Glutamatergic neuron (in vitro differentiated cells): ENCODE data around the gene CATSPERZ. TPM values are rescaled to one million over a fixed set of nuclear protein-coding genes. Genes with fewer than 3 reads are reported as not detected.
A peak's percentile ranks its signal among the peaks of the same experiment; 100 is the strongest.

Experiments
- DNase-seq: peaks from one replicate; pipeline ENCODE4 v3.0.0; 2022
- H3K27ac Mint-ChIP-seq: one replicate; pipeline ENCODE4 v1.8.0; 2020; ENCODE audit warnings: mild to moderate bottlenecking, mixed read lengths, inconsistent platforms; ENCODE audit not compliant: unreplicated experiment
- H3K27me3 Mint-ChIP-seq: one replicate; pipeline ENCODE4 v1.8.0; 2020; ENCODE audit warnings: mild to moderate bottlenecking, moderate library complexity, mixed read lengths, inconsistent platforms; ENCODE audit not compliant: unreplicated experiment
- H3K36me3 Mint-ChIP-seq: one replicate; pipeline ENCODE4 v1.8.0; 2020; ENCODE audit warnings: mild to moderate bottlenecking, mixed read lengths, inconsistent platforms; ENCODE audit not compliant: unreplicated experiment
- H3K4me1 Mint-ChIP-seq: one replicate; pipeline ENCODE4 v1.8.0; 2020; ENCODE audit warnings: mild to moderate bottlenecking, low read depth, mixed read lengths, inconsistent platforms; ENCODE audit not compliant: unreplicated experiment
- H3K4me3 Mint-ChIP-seq: one replicate; pipeline ENCODE4 v1.8.0; 2020; ENCODE audit warnings: mild to moderate bottlenecking, mixed read lengths, inconsistent platforms; ENCODE audit not compliant: unreplicated experiment
- H3K9me3 Mint-ChIP-seq: one replicate; pipeline ENCODE4 v1.8.0; 2020; ENCODE audit warnings: mild to moderate bottlenecking, moderate library complexity, mixed read lengths, inconsistent platforms; ENCODE audit not compliant: unreplicated experiment
- CTCF ChIP-seq: fragments of 200-600 bp; sonication (generic); IDR thresholded peaks from one replicate; pipeline ENCODE4 v1.5.0; 2021; ENCODE audit not compliant: partially characterized antibody, unreplicated experiment
- total RNA-seq: library from RNA; stranded (reverse); fragmentation: NEBNext Ultra II Directional; extraction: Animal tissue kit (Norgen Biotek cat#: 25700); gene quantifications from one replicate; pipeline ENCODE4 v1.2.1, GENCODE V29; 2021; ENCODE audit not compliant: unreplicated experiment

Gene CATSPERZ
- total RNA-seq, 1 donor from 2014 or later = not detected

GRCh38 chr11:64284962-64285884 is 14.9 kb upstream of the CATSPERZ start, which contains the start of gene GPR137:
TSS of gene GPR137 (plus strand) at chr11:64285848. CDS start at chr11:64286525, 677 bp downstream.
- Mint-ChIP-seq H3K9me3 (peaks cover 8% of the 10 kb centered on the region), H3K27ac (peak within 1 kb of the TSS; percentile 65), H3K4me3 (peak within 1 kb of the TSS; percentile 87), H3K27me3 (peaks cover 3% of the 10 kb centered on the region), H3K36me3 (no peaks in the 10 kb centered on the region), H3K4me1 (peaks cover 8% of the 10 kb centered on the region)
- no peak for TF ChIP-seq CTCF
- DNase-seq = peak; percentile 91

- no peak for TF ChIP-seq CTCF
- Mint-ChIP-seq H3K36me3 (peaks cover 5% of the 10 kb centered on the region), H3K4me1 (peaks cover 10% of the 10 kb centered on the region), H3K27me3 (peaks cover 8% of the 10 kb centered on the region), H3K27ac (peak overlapping the region; percentile 65), H3K4me3 (peak overlapping the region; percentile 86), H3K9me3 (peaks cover 8% of the 10 kb centered on the region)
- DNase-seq = no peak
Observed at GRCh38 chr11:64285885-64286800, 14.0 kb upstream of the CATSPERZ start.

- DNase-seq = no peak
- peaks cover 6% of the 10 kb centered on the region for H3K27me3 Mint-ChIP-seq
- H3K36me3 Mint-ChIP-seq = peaks cover 5% of the 10 kb centered on the region
- H3K4me3 Mint-ChIP-seq = peak overlapping the region; percentile 86
- no peak for TF ChIP-seq CTCF
- H3K27ac Mint-ChIP-seq = peak overlapping the region; percentile 65
- peaks cover 8% of the 10 kb centered on the region for H3K9me3 Mint-ChIP-seq
- H3K4me1 Mint-ChIP-seq = peaks cover 7% of the 10 kb centered on the region
Observed at GRCh38 chr11:64286801-64287159, 13.4 kb upstream of the CATSPERZ start.

- H3K27me3 Mint-ChIP-seq = peaks cover 9% of the 10 kb centered on the region
- peaks cover 5% of the 10 kb centered on the region for H3K36me3 Mint-ChIP-seq
- H3K4me3 Mint-ChIP-seq = no peak overlapping the region
- H3K9me3 Mint-ChIP-seq = peaks cover 8% of the 10 kb centered on the region
- H3K4me1 Mint-ChIP-seq = peaks cover 7% of the 10 kb centered on the region
- H3K27ac Mint-ChIP-seq = no peak overlapping the region
- no peak for DNase-seq
- TF ChIP-seq CTCF = no peak
Observed at GRCh38 chr11:64287676-64288352, 12.3 kb upstream of the CATSPERZ start.
